SK-N-SH (cell line): Measurements from ENCODE around the gene TBX2.
"Not testable (repeated sequence)": the region's sequence is repeated elsewhere in the genome, so short reads cannot be mapped to it uniquely, and the experiment has no call there.

Source experiments
- GABPA ChIP-seq: IDR thresholded peaks from 2 replicates; pipeline ENCODE4 v1.4.0; 2012; ENCODE audit warnings: low read depth, mild to moderate bottlenecking
- JUND ChIP-seq: IDR thresholded peaks from 2 replicates; pipeline ENCODE4 v1.4.0; 2012
- MEF2A ChIP-seq: IDR thresholded peaks from 2 replicates; pipeline ENCODE4 v1.4.0; 2012; ENCODE audit warnings: low read depth, borderline replicate concordance
- MXI1 ChIP-seq: IDR thresholded peaks from 2 replicates; pipeline ENCODE4 v1.6.1; 2012; ENCODE audit warnings: mild to moderate bottlenecking, low read depth, low read length, improper control_type of control experiment
- NRF1 ChIP-seq: IDR thresholded peaks from 2 replicates; pipeline ENCODE4 v1.6.1; 2012; ENCODE audit warnings: low read depth, mild to moderate bottlenecking, low read length
- POLR2AphosphoS5 ChIP-seq: IDR thresholded peaks from 2 replicates; pipeline ENCODE4 v1.6.1; 2012; ENCODE audit warnings: low read depth, low read length
- RFX5 ChIP-seq: IDR thresholded peaks from 2 replicates; pipeline ENCODE4 v1.6.1; 2012; ENCODE audit warnings: mild to moderate bottlenecking, improper control_type of control experiment, low read length
- RXRA ChIP-seq: IDR thresholded peaks from 2 replicates; pipeline ENCODE4 v1.4.0; 2012; ENCODE audit warnings: low read depth, mild to moderate bottlenecking, borderline replicate concordance
- TAF1 ChIP-seq: IDR thresholded peaks from 2 replicates; pipeline ENCODE4 v1.6.1; 2012; ENCODE audit warnings: low read depth, mild to moderate bottlenecking, low read length, moderate library complexity, borderline replicate concordance
- TEAD4 ChIP-seq: IDR thresholded peaks from 2 replicates; pipeline ENCODE4 v1.4.0; 2012; ENCODE audit warnings: mild to moderate bottlenecking, borderline replicate concordance; ENCODE audit not compliant: insufficient read depth
- TF ChIP-seq, protein P1 (sequence below): fragments of 200-600 bp; sonication (generic); IDR thresholded peaks from 2 replicates; pipeline ENCODE4 v1.6.1; 2017; ENCODE audit warnings: antibody characterized with exemption, mild to moderate bottlenecking, moderate library complexity
- TF ChIP-seq, protein P2 (sequence below): IDR thresholded peaks from 2 replicates; pipeline ENCODE4 v1.6.1; 2012; ENCODE audit warnings: mild to moderate bottlenecking, low read depth, low read length, moderate library complexity
- TF ChIP-seq, protein P3 (sequence below): fragments of 150-350 bp; IDR thresholded peaks from 2 replicates; pipeline ENCODE4 v1.6.1; 2017; ENCODE audit warnings: antibody characterized with exemption, low read length, low read depth, borderline replicate concordance
- TF ChIP-seq, protein P4 (sequence below): IDR thresholded peaks from 2 replicates; pipeline ENCODE4 v1.4.0; 2012; ENCODE audit warnings: low read depth

DNA sequence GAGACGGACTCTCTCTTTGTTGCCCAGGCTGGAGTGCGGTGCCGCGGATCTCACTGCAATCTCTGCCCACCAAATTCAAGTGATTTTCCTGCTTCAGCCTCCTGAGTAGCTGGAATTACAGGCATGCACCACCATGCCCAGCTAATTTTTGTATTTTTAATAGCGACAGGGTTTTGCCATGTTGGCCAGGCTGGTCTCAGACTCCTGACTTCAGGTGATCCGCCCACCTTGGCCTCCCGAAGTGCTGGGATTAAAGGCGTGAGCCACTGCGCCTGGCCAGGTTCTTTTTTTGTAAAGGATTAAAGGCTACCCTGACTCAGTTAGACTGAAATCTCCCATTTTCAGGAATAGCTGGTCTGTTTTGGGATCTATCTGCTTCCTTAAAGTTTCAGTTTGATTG, 40.1 kb upstream of the TBX2 start:
- TF ChIP-seq, protein P1, sequence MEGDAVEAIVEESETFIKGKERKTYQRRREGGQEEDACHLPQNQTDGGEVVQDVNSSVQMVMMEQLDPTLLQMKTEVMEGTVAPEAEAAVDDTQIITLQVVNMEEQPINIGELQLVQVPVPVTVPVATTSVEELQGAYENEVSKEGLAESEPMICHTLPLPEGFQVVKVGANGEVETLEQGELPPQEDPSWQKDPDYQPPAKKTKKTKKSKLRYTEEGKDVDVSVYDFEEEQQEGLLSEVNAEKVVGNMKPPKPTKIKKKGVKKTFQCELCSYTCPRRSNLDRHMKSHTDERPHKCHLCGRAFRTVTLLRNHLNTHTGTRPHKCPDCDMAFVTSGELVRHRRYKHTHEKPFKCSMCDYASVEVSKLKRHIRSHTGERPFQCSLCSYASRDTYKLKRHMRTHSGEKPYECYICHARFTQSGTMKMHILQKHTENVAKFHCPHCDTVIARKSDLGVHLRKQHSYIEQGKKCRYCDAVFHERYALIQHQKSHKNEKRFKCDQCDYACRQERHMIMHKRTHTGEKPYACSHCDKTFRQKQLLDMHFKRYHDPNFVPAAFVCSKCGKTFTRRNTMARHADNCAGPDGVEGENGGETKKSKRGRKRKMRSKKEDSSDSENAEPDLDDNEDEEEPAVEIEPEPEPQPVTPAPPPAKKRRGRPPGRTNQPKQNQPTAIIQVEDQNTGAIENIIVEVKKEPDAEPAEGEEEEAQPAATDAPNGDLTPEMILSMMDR, result not testable (repeated sequence)
- TF ChIP-seq GABPA, MEF2A, RXRA, TEAD4, TAF1, JUND, RFX5, MXI1, POLR2AphosphoS5, NRF1: not testable (repeated sequence)
- TF ChIP-seq, protein P2, sequence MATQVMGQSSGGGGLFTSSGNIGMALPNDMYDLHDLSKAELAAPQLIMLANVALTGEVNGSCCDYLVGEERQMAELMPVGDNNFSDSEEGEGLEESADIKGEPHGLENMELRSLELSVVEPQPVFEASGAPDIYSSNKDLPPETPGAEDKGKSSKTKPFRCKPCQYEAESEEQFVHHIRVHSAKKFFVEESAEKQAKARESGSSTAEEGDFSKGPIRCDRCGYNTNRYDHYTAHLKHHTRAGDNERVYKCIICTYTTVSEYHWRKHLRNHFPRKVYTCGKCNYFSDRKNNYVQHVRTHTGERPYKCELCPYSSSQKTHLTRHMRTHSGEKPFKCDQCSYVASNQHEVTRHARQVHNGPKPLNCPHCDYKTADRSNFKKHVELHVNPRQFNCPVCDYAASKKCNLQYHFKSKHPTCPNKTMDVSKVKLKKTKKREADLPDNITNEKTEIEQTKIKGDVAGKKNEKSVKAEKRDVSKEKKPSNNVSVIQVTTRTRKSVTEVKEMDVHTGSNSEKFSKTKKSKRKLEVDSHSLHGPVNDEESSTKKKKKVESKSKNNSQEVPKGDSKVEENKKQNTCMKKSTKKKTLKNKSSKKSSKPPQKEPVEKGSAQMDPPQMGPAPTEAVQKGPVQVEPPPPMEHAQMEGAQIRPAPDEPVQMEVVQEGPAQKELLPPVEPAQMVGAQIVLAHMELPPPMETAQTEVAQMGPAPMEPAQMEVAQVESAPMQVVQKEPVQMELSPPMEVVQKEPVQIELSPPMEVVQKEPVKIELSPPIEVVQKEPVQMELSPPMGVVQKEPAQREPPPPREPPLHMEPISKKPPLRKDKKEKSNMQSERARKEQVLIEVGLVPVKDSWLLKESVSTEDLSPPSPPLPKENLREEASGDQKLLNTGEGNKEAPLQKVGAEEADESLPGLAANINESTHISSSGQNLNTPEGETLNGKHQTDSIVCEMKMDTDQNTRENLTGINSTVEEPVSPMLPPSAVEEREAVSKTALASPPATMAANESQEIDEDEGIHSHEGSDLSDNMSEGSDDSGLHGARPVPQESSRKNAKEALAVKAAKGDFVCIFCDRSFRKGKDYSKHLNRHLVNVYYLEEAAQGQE, result not testable (repeated sequence)
- TF ChIP-seq, protein P3, sequence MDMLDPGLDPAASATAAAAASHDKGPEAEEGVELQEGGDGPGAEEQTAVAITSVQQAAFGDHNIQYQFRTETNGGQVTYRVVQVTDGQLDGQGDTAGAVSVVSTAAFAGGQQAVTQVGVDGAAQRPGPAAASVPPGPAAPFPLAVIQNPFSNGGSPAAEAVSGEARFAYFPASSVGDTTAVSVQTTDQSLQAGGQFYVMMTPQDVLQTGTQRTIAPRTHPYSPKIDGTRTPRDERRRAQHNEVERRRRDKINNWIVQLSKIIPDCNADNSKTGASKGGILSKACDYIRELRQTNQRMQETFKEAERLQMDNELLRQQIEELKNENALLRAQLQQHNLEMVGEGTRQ, result not testable (repeated sequence)
- TF ChIP-seq, protein P4, sequence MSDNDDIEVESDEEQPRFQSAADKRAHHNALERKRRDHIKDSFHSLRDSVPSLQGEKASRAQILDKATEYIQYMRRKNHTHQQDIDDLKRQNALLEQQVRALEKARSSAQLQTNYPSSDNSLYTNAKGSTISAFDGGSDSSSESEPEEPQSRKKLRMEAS, result not testable (repeated sequence)
